Measurements from ENCODE around the gene RFPL1.
"Not testable (repeated sequence)": the region's sequence is repeated elsewhere in the genome, so short reads cannot be mapped to it uniquely, and the experiment has no call there.

Gene RFPL1

DNA sequence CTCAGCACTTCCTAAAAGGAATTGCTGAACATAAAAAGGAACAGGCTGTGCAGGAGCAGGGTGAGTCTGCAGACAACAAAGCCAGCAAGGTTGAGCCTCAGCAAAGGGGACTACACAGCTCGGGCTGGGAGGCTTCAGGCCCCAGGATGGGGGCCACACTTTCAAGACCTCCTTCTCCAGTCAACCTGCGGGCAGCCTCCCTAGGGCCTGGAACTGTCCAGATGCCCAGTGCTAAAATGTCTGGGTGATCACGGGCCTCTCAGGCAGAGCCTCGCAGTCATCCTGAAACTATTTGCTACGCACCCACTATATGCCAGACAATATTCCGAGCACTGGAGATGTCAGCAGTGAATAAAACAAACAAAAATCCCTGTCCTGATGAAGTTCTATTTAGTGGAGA is 37.7 kb downstream of the RFPL1 start:
- in situ Hi-C loops (cut with MboI; ENCODE audit: low sequenced_read_pairs) = no loop called here

DNA sequence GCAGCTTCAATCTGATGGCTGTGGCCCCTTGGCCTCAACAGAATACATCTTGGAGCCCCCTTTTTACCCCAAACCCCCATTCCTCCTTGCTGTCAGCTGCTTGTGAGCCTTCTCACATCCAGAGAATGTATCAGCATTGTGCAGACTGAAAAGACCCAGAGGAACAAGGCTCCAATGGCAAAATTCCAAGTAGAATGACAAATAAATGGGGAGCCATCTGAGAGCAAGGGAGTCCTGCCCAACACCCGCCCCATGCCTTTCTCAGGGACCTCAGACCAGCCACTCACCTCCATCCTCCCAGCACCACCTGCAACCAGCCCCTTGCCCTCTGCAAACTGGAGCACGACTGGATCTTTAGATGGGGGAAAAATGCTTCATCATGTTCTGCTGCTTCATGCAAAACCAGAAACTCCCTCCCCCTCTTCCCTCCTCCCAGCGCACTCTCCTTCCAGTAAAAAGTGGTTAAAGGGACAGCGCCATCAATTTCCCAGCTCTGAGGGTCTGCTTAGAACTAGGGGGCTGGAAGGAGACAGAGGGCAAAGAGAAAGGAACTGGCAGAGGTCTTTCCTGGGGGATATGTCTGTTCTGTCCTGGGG is 39.4 kb downstream of the RFPL1 start:
- in situ Hi-C loops (cut with MboI; ENCODE audit: low sequenced_read_pairs) = no loop called here

DNA sequence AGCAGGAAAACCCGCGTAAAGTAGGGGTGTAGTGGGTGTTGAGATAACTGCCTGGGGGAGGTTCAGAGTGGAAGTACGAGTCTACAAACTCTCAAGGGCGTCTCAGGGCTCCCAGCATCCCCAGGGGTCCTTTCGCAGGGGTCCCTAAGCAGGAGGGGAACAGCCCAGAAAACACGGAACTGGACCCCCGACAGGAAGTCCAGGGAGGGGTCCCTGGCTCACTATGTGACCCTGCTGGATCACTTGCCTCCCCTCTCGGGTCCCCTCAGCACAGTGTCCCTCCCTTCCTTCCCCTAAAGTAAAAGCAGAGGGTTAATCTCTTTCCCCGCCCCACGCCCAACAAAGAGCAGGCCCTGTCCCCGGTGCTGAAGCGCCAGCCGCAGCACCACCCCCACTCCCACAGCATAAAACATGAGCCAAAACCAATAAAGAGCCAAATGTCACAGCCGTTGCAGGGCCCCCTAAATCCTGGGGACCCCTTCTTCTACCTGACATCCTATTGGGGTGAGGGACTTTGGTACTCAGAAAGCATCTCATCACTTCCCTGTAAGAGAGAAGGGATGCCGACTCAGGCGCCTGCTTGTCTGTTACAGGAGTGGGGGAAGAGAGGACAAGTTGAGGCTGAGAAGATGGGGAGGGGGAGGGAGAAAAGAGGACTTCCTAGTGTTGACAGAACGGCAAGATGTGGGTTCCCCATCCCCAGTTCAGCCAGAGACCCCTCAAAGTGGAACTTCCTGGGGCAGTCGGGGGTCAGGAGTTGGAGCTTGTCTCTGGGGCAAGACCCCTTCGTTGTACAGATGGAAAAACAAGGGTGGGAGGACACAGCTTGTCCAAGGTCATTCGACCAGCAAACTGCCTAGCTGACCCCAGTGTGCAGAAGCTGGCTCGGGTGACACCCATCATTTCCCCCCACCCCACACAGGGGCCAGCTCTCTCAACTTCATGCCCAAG is 40.2 kb downstream of the RFPL1 start:
- in situ Hi-C loops (cut with MboI; ENCODE audit: low sequenced_read_pairs) = no loop called here

DNA sequence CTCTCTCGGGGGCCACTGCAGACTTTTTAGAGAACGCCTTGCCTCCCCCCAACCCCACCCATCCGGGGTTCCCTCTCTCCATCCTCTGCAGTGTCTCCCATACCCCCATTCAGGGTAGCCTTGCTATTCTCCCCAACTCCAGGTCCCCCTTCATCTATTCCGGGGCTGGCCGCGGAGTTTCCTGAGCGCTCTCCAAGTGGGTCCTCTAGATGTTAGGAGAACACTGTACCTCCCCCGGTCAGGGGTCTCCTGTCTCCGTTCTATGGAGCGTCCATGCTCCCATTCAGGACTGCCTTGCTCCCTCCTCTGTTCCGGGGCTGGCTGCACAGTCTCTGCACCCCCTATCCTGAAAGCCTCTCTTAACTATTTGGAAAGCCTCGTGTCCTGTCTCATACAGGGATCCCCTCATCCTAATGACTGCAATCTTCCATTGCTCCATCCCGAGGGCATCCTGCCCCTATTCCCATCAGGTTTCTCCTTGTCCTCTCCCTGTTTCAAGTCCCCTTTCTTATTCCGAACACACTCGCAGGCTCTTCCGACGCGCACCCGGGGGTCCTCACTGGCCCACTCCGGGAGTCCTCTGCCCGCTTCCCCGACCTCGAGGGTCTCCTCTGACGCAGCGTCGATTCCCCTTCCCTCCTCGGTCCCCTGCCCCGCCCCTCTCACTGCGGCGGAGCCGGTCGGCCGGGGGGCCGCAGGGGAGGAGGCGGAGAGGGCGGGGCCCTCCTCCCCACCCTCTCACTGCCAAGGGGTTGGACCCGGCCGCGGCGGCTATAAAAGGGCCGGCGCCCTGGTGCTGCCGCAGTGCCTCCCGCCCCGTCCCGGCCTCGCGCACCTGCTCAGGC is 41.3 kb downstream of the RFPL1 start, which contains the start of gene NEFH:
Gene NEFH (plus strand): TSS at position 802 of the 845 bp plus-strand sequence. CDS start 45 bp downstream, outside the sequence.
- in situ Hi-C loops (cut with MboI; ENCODE audit: low sequenced_read_pairs) = no loop called here

DNA sequence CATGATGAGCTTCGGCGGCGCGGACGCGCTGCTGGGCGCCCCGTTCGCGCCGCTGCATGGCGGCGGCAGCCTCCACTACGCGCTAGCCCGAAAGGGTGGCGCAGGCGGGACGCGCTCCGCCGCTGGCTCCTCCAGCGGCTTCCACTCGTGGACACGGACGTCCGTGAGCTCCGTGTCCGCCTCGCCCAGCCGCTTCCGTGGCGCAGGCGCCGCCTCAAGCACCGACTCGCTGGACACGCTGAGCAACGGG is 41.8 kb downstream of the RFPL1 start:
- in situ Hi-C loops (cut with MboI; ENCODE audit: low sequenced_read_pairs) = no loop called here

DNA sequence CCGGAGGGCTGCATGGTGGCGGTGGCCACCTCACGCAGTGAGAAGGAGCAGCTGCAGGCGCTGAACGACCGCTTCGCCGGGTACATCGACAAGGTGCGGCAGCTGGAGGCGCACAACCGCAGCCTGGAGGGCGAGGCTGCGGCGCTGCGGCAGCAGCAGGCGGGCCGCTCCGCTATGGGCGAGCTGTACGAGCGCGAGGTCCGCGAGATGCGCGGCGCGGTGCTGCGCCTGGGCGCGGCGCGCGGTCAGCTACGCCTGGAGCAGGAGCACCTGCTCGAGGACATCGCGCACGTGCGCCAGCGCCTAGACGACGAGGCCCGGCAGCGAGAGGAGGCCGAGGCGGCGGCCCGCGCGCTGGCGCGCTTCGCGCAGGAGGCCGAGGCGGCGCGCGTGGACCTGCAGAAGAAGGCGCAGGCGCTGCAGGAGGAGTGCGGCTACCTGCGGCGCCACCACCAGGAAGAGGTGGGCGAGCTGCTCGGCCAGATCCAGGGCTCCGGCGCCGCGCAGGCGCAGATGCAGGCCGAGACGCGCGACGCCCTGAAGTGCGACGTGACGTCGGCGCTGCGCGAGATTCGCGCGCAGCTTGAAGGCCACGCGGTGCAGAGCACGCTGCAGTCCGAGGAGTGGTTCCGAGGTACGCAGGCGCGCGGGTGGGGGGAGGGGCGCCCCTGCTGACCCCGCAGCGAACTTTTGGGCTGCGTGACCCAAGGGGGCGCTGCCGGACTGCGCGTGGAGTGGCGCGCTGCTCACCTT is 42.3 kb downstream of the RFPL1 start:
- in situ Hi-C loops (cut with MboI; ENCODE audit: low sequenced_read_pairs) = no loop called here

DNA sequence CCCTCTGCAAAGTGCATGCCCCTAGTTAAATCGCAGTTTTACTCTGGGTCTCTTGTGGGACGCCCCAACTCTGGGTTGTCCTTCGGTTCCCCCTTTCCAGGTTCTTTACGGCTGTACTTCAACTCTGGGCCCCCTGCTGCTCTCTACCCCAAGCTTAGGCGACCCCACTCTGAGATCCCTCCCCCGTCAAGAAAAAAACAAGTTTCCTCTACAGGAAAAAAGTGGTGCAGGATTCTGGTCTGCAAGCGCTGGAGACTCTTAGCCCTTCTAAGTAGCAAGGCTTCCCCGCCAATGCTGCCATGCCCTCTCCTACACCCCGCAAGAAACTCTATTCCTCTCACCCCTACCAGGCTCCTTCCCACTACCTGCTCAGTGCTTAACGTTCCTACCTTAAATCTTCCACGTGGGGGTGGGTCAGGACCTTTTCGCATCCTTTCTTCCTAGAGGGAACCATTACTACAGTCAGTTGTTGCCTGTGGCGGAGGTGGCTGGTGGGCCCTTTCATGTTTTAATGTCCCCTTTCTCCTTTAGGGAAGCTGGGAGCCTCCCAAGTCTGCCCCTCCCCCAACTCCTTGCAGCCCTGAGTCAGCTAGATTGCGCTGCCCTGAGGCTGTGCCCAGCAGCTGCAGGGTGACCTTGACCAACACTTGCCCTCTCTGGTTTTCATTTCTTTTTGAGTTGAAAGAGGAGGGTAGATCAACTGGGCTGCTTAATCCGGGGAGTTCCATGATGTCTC is 43.0 kb downstream of the RFPL1 start:
- in situ Hi-C loops (cut with MboI; ENCODE audit: low sequenced_read_pairs) = no loop called here

DNA sequence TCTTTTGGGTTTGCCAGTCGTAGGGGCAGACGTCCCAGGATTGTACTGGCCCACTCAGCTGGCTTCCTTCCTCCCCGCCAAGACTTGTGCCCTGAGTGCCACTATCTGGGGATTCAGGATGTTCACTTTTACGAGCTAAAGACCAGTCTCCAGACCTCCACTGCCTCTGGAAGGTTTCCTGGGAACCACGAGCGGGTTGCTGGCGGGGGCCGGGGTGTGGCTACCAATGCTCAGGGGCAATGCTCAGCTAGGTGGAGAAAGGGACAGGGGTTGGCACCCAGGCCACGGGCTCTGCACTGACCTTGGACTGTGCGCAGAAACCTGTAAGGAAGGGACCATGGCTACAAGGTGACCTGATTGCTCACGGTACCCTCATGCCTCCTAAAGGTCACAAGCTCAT is 43.9 kb downstream of the RFPL1 start:
- in situ Hi-C loops (cut with MboI; ENCODE audit: low sequenced_read_pairs) = no loop called here

DNA sequence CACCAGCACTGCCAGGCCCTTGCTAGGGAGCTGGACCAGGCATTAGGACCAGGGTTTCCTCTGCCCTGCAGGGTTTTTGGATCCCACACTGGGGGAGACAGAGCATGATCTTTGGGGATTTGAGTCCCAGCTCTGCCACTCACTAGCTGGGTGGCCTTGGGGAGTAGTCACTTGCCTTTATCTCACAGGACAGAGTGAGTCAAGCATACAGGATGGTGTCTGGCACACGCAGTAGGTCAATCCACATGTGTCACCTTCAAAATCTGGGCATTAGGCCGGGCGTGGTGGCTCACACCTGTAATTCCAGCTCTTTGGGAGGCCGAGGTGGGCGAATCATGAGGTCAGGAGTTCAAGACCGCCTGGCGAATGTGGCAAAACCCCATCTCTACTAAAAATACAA is 44.3 kb downstream of the RFPL1 start:
- in situ Hi-C loops (cut with MboI; ENCODE audit: low sequenced_read_pairs) = no loop called here

DNA sequence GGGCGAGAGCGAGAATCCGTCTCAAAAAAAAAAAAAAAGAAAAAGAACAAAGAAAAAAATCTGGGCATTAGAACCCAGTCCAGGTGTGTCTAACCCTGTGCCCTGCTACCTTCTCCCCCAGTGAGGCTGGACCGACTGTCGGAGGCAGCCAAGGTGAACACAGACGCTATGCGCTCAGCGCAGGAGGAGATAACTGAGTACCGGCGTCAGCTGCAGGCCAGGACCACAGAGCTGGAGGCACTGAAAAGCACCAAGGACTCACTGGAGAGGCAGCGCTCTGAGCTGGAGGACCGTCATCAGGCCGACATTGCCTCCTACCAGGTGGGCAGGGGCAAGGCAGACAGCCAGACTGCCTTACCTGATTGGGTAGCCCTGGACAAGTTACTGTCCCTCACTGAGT is 44.9 kb downstream of the RFPL1 start:
- in situ Hi-C loops (cut with MboI; ENCODE audit: low sequenced_read_pairs) = no loop called here

DNA sequence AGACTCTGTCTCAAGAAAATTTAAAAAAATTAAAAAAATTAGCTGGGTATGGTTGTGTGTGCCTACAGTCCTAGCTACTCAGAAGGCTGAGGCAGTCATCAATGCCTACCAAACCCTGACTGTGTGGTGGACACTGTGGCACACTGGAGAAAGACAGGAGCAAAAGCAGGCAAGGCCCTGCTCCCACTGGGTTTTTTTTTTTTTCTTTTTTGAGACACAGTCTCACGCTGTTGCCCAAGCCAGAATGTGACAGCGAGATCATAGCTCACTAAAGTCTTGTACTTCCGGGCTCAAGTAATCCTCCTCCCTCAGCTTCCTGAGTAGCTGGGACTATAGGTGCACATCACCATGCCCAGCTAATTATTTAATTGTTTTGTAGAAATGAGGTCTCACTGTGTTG is 46.3 kb downstream of the RFPL1 start:
- in situ Hi-C loops (cut with MboI; ENCODE audit: low sequenced_read_pairs) = no loop called here

DNA sequence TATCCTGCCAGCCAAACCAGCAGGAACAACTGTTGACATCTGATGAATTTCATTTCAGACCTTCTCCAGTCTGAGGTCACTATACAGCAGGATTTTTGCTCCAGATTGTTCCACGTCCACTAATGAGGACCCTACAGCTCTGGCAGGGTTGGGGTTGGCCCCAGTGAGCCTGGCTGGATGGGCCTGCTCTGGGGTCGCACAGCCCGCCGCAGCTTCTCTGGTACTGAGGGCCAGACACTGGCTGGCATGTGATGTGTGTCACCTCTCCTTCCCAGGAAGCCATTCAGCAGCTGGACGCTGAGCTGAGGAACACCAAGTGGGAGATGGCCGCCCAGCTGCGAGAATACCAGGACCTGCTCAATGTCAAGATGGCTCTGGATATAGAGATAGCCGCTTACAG is 47.1 kb downstream of the RFPL1 start:
- in situ Hi-C loops (cut with MboI; ENCODE audit: low sequenced_read_pairs) = no loop called here

DNA sequence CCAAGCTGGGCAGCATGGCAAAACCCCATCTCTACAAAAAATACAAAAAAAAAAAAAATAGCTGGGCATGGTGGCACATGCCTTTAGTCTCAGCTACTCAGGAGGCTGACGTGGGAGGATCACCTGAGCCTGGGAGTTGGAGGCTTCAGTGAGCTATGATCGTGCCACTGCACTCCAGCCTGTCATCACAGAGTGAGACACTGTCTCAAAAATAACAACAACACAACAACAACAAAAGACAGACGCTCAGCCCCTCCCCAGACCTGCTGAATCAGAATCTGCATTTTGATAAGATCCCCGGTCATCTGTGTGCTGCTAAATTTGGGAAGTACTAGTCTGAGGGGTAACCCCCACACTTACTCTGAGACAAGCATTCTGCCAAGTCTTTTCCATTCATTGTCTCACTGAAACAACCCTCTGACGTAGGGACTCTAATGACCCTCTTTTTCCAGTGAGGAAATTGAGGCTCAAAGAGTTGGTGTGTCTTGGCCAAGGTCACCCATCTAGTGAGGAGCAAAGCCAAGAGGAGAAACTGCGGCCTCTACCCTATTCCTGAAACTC is 49.1 kb downstream of the RFPL1 start:
- in situ Hi-C loops (cut with MboI; ENCODE audit: low sequenced_read_pairs) = no loop called here

DNA sequence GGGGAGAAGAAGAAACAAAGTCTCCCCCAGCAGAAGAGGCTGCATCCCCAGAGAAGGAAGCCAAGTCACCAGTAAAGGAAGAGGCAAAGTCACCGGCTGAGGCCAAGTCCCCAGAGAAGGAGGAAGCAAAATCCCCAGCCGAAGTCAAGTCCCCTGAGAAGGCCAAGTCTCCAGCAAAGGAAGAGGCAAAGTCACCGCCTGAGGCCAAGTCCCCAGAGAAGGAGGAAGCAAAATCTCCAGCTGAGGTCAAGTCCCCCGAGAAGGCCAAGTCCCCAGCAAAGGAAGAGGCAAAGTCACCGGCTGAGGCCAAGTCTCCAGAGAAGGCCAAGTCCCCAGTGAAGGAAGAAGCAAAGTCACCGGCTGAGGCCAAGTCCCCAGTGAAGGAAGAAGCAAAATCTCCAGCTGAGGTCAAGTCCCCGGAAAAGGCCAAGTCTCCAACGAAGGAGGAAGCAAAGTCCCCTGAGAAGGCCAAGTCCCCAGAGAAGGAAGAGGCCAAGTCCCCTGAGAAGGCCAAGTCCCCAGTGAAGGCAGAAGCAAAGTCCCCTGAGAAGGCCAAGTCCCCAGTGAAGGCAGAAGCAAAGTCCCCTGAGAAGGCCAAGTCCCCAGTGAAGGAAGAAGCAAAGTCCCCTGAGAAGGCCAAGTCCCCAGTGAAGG is 50.9 kb downstream of the RFPL1 start:
- in situ Hi-C loops (cut with MboI; ENCODE audit: low sequenced_read_pairs) = not testable (repeated sequence)

DNA sequence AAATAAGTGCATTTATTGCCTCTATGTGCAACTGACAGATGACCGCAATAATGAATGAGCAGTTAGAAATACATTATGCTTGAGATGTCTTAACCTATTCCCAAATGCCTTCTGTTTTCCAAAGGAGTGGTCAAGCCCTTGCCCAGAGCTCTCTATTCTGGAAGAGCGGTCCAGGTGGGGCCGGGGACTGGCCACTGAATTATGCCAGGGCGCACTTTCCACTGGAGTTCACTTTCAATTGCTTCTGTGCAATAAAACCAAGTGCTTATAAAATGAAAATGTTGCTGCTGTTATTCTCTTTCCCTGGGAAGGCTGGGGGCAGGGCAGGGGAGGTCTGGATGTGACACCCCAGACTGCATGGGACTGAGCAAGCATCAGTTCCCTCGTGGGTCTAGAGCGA is 52.6 kb downstream of the RFPL1 start:
- in situ Hi-C loops (cut with MboI; ENCODE audit: low sequenced_read_pairs) = no loop called here
